Mesodermal cell (in vitro differentiated cells): ENCODE results near the gene F2RL1.
"Not testable (repeated sequence)": the region's sequence is repeated elsewhere in the genome, so short reads cannot be mapped to it uniquely, and the experiment has no call there.

Source experiments
- H3K27ac ChIP-seq: 2 replicates; pipeline ENCODE4 v1.7.0; 2013; ENCODE audit warnings: mild to moderate bottlenecking, low read depth, low read length, moderate library complexity; ENCODE audit not compliant: severe bottlenecking
- H3K36me3 ChIP-seq: 2 replicates; pipeline ENCODE4 v1.7.1; 2013; ENCODE audit warnings: mild to moderate bottlenecking, low read length, moderate library complexity; ENCODE audit not compliant: control insufficient read depth, insufficient read depth
- H3K4me1 ChIP-seq: one replicate; pipeline ENCODE4 v1.7.1; 2013; ENCODE audit warnings: mild to moderate bottlenecking, low read length; ENCODE audit not compliant: insufficient read depth, control insufficient read depth, poor library complexity, severe bottlenecking
- H3K4me3 ChIP-seq: 2 replicates; pipeline ENCODE4 v1.7.0; 2013; ENCODE audit warnings: low read length, control low read depth, mild to moderate bottlenecking; ENCODE audit not compliant: insufficient read depth, poor library complexity, severe bottlenecking; ENCODE audit errors: extremely low read depth
- H3K9me3 ChIP-seq: 2 replicates; pipeline ENCODE4 v1.7.1; 2013; ENCODE audit warnings: mild to moderate bottlenecking, low read length, moderate library complexity; ENCODE audit not compliant: control insufficient read depth
- WGBS, 2 experiments: methylation state at CpG; one replicate each; pipeline ENCODE4 v1.1.5; 2013; ENCODE audit warnings: missing lambda C conversion rate in 2 of 2; ENCODE audit not compliant: insufficient coverage in 2 of 2; 5-methylcytosine and 5-hydroxymethylcytosine counted together

The F2RL1 gene

DNA sequence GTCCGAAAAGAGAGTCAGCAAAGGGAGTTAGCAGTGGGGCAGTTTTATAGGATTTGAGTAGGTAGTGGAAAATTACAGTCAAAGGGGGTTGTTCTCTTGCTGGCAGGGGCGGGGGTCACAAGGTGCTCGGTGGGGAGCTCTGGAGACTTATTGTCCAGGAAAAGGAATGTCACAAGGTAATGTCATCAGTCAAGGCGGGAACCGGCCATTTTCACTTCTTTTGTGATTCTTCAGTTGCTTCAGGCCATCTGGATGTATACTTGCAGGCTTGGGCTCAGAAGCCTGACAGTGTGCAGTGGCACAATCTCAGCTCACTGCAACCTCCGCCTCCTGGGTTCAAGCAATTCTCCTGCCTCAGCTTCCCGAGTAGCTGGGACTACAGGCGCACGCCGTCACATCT is 29.6 kb upstream of the F2RL1 start:
- Histone ChIP-seq H3K4me1 (peaks cover 42% of the 10 kb centered on the region), H3K27ac (peak overlapping the region; percentile 98)
- WGBS, 2 experiments = 92 to 96% methylated on average over 6 to 10 of the region's 10 CpGs
- not testable (repeated sequence) for H3K4me3 ChIP-seq, H3K36me3 ChIP-seq, H3K9me3 ChIP-seq

- no peaks in the 10 kb centered on the region for H3K9me3 ChIP-seq
- peak overlapping the region; percentile 98 for H3K27ac ChIP-seq
- 84 to 86% methylated on average over 4 to 5 of the region's 8 CpGs for WGBS, 2 experiments
- no peak overlapping the region for H3K4me3 ChIP-seq
- H3K4me1 ChIP-seq = peaks cover 45% of the 10 kb centered on the region
- no peaks in the 10 kb centered on the region for H3K36me3 ChIP-seq
Observed at GRCh38 chr5:76789991-76790581, 28.7 kb upstream of the F2RL1 start.

DNA sequence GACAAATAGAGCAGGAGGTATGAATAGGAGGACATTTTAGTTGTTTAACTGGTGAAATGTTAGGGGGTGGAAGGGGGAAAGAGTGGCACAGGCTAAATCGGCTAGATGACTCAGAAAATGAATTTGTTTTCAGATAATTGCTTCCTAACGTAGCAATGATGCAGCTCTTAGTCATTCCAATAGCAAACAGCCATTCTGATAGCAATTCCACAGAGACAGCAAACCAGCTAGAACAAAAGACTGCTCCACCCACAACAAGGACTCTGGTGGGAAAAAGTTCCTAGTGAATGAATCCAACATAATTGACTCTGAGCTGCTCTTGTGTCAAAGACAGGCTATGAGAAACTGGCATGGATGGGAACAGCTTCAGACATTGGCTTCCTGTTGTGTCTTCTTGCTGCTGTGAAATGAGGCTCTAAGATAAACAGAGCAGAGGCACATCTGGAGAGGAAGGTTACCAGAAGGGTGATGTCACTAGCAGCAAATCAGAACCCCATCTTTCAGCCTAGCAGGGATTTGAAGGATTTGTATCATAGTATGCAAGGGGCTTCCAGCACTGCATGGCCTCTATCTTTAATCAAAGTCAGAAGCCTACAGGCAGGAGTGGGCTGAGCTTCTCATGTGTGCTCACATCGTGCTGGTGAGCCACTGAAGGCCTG is 28.1 kb upstream of the F2RL1 start:
- Histone ChIP-seq H3K4me1 (peaks cover 41% of the 10 kb centered on the region), H3K27ac (peak overlapping the region; percentile 98), H3K36me3 (no peaks in the 10 kb centered on the region), H3K4me3 (no peak overlapping the region), H3K9me3 (no peaks in the 10 kb centered on the region)
- 20 to 38% methylated on average over 1 to 2 of the region's 3 CpGs for WGBS, 2 experiments

- Histone ChIP-seq H3K27ac (peak overlapping the region; percentile 98), H3K4me3 (no peak overlapping the region), H3K4me1 (peaks cover 38% of the 10 kb centered on the region), H3K36me3 (no peaks in the 10 kb centered on the region), H3K9me3 (no peaks in the 10 kb centered on the region)
- 80 to 100% methylated on average over 1 of the region's 1 CpG for WGBS, 2 experiments
Observed at GRCh38 chr5:76791461-76791860, 27.4 kb upstream of the F2RL1 start.

- no peaks in the 10 kb centered on the region for H3K9me3 ChIP-seq
- 40% methylated on average over 1 of the region's 4 CpGs; no CpG with 5 or more reads in 1 of the 2 experiments for WGBS, 2 experiments
- H3K4me3 ChIP-seq = no peak overlapping the region
- H3K27ac ChIP-seq = no peak overlapping the region
- H3K4me1 ChIP-seq = peaks cover 32% of the 10 kb centered on the region
- no peaks in the 10 kb centered on the region for H3K36me3 ChIP-seq
Observed at GRCh38 chr5:76794871-76795270, 24.0 kb upstream of the F2RL1 start.

DNA sequence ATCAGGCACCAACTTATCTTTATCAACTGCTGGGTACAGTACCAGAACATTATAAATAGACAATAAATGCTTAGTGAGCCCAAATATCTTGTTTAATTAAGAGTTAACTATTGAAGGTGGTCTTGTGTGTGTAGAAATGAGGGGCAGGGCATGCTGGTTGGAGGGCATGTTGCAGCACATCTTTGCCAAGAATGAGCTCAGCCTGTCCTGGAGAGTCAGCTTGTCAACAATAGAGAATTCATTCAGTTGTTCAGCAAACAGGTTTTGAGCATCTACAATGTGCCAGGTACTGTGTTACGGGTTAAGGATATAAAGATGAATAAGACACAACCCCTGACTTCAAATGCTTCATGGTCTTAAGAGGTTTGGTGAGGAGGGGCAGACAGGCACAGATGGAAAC is 19.2 kb upstream of the F2RL1 start:
- no peaks in the 10 kb centered on the region for H3K36me3 ChIP-seq
- WGBS, 2 experiments = 100% methylated on average over 1 of the region's 1 CpG
- peaks cover 20% of the 10 kb centered on the region for H3K4me1 ChIP-seq
- no peak overlapping the region for H3K27ac ChIP-seq
- H3K9me3 ChIP-seq = no peaks in the 10 kb centered on the region
- no peak overlapping the region for H3K4me3 ChIP-seq

DNA sequence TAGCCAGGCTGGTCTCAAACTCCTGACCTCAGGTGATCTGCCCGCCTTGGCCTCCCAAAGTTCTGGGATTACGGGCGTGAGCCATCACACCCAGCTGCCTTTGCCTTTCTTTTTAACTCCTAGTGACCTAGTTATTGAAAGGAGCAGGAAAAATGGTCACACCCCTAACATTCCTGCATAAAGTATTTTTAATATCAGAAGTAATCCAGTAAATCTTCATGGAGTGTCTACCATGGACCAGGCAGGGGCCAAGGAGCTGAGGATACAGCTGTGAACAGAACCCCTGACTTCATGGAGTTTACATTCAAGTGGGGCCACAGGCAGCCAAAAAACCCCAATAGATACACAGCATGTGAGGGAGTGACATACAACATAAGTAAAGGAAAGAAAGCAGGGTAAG is 18.3 kb upstream of the F2RL1 start:
- Histone ChIP-seq H3K4me1 (peaks cover 26% of the 10 kb centered on the region), H3K27ac (no peak overlapping the region), H3K9me3 (no peaks in the 10 kb centered on the region), H3K36me3 (no peaks in the 10 kb centered on the region), H3K4me3 (no peak overlapping the region)
- WGBS, 2 experiments = 67 to 88% methylated on average over 1 to 3 of the region's 3 CpGs

DNA sequence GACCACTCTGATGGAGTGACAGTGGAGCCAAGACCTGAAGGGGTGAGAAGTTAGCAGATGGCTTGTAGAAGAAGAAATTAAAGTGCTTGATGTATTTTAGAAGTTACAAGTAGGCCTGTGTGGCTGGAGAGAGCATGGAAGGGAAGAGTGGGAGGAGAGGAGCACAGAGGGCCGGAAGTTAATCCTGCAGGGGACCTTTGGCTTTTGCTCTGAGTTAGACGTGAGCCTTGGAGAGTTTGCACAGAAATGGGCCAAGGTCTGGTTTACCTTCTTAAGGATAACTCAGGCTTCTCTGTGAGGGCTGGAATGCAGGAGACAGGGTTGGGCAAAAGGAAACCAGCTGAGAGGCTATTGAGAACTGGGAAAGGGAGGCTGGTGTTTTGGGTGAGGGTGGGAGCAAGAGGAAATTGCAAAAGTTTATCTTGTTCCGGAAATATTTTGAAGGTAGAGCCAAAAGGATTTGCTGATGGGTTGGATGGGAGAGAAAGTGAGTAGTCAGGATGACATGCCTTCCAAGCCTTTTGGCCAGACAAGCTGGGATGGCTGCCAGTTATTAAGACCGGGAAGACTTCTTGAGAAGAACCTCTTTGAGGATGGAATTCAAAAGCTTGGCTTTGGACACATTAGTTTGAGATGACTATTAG is 17.5 kb upstream of the F2RL1 start:
- WGBS, 2 experiments = 86 to 92% methylated on average over 3 of the region's 4 CpGs
- H3K9me3 ChIP-seq = no peaks in the 10 kb centered on the region
- no peak overlapping the region for H3K27ac ChIP-seq
- no peak overlapping the region for H3K4me3 ChIP-seq
- no peaks in the 10 kb centered on the region for H3K36me3 ChIP-seq
- peaks cover 31% of the 10 kb centered on the region for H3K4me1 ChIP-seq

GRCh38 chr5:76801803-76802195 is 17.0 kb upstream of the F2RL1 start:
- H3K27ac ChIP-seq = no peak overlapping the region
- peaks cover 33% of the 10 kb centered on the region for H3K4me1 ChIP-seq
- no peak overlapping the region for H3K4me3 ChIP-seq
- 91 to 93% methylated on average over 3 of the region's 3 CpGs for WGBS, 2 experiments
- no peaks in the 10 kb centered on the region for H3K36me3 ChIP-seq
- H3K9me3 ChIP-seq = no peaks in the 10 kb centered on the region

GRCh38 chr5:76804266-76804665 is 14.6 kb upstream of the F2RL1 start:
- H3K9me3 ChIP-seq = no peaks in the 10 kb centered on the region
- WGBS, 2 experiments = 98 to 99% methylated on average over 5 to 7 of the region's 8 CpGs
- H3K27ac ChIP-seq = no peak overlapping the region
- H3K4me1 ChIP-seq = peaks cover 54% of the 10 kb centered on the region
- no peak overlapping the region for H3K4me3 ChIP-seq
- H3K36me3 ChIP-seq = no peaks in the 10 kb centered on the region
